ACC112 (cell line): ENCODE measurements around the gene WDR18.

Source experiments
- H2AFZ ChIP-seq: fragments of 200-600 bp; sonication (generic); one replicate; pipeline ENCODE4 v1.6.0; 2017; ENCODE audit warnings: antibody characterized with exemption, low read length; ENCODE audit not compliant: unreplicated experiment
- H3K27ac ChIP-seq: fragments of 200-600 bp; sonication (generic); 2 replicates; pipeline ENCODE4 v1.5.1; 2014; ENCODE audit warnings: low read depth, mild to moderate bottlenecking, antibody characterized with exemption, low read length, moderate library complexity
- H3K27me3 ChIP-seq: fragments of 200-600 bp; sonication (generic); 2 replicates; pipeline ENCODE4 v1.6.1; 2014; ENCODE audit warnings: mild to moderate bottlenecking, antibody characterized with exemption, low read length, moderate library complexity, mixed read lengths; ENCODE audit not compliant: insufficient read depth
- H3K36me3 ChIP-seq: fragments of 200-600 bp; sonication (generic); 2 replicates; pipeline ENCODE4 v1.6.1; 2016; ENCODE audit warnings: mild to moderate bottlenecking, antibody characterized with exemption, low read length, moderate library complexity, mixed read lengths; ENCODE audit not compliant: insufficient read depth
- H3K4me1 ChIP-seq: fragments of 200-600 bp; sonication (generic); one replicate; pipeline ENCODE4 v1.6.1; 2016; ENCODE audit warnings: low read length, mixed read lengths; ENCODE audit not compliant: insufficient read depth, unreplicated experiment, control insufficient read depth
- H3K4me3 ChIP-seq: fragments of 200-600 bp; sonication (generic); 2 replicates; pipeline ENCODE4 v1.5.1; 2014; ENCODE audit warnings: mild to moderate bottlenecking, low read depth, low read length
- H3K79me2 ChIP-seq: fragments of 200-600 bp; sonication (generic); one replicate; pipeline ENCODE4 v1.6.0; 2016; ENCODE audit warnings: low read length; ENCODE audit not compliant: control insufficient read depth, unreplicated experiment, insufficient read depth

Gene WDR18

DNA sequence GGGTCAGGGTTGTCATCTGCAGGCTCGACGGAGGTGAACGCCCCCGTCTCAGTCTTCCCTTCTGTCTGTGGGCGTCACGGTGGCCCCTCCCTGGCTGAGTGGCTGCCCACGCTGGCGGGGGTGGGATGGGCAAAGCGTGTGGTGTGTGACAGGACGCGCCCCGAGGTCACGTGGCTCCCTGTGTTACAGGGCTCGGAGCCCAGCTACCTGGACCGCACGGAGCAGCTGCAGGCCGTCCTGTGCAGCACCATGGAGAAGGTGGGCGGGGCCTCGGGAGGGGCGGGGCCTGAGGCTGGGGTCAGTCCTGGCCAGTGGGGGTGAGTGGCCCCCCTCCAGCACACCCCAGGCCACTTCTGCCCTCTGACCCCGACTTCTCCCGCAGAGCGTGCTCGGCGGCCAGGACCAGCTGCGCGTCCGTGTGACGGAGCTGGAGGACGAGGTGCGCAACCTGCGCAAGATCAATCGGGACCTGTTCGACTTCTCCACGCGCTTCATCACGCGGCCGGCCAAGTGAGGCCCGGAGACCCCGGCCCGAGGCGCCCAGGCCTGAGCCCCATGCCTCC is 9.8 kb downstream of the WDR18 start:
- Histone ChIP-seq H3K4me3 (no peak overlapping the region), H3K79me2 (no peaks in the 10 kb centered on the region), H2AFZ (no peak overlapping the region), H3K27me3 (0 out of 2 replicates have a peak, but pooled peaks cover 3% of the 10 kb centered on the region), H3K27ac (no peak overlapping the region), H3K4me1 (peaks cover 5% of the 10 kb centered on the region), H3K36me3 (peaks cover 16% of the 10 kb centered on the region; the same call in 1 of the 2 replicates)

DNA sequence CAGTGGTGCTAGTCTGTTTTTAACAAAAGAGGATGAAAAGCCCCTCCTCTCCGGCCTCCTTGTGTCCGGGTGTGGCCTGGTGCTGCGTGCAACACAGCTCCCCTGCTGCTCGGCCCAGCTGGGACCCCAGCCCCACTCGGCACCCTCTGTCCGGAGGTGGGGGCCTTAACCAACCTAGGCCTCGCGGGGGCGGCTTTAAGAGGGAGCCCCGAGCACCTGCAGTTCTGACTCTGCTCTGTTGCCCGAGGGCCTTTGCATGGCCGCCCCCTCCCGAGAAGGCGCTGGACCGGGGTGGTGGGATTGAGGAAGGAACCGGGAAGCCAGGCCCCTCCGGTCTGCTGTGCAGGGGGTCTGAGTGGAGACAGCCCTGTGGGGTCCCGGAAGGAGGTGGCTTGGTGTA is 10.4 kb downstream of the WDR18 start:
- H3K36me3 ChIP-seq, result peaks cover 16% of the 10 kb centered on the region; the same call in 1 of the 2 replicates
- no peak overlapping the region for H3K4me3 ChIP-seq
- peaks cover 7% of the 10 kb centered on the region for H3K27me3 ChIP-seq
- no peak overlapping the region for H2AFZ ChIP-seq
- no peak overlapping the region for H3K27ac ChIP-seq
- no peaks in the 10 kb centered on the region for H3K79me2 ChIP-seq
- H3K4me1 ChIP-seq, result peaks cover 5% of the 10 kb centered on the region

- H2AFZ ChIP-seq, result no peak overlapping the region
These were observed 11.1 kb downstream of the WDR18 start for GRCh38 chr19:995051-995827.

DNA sequence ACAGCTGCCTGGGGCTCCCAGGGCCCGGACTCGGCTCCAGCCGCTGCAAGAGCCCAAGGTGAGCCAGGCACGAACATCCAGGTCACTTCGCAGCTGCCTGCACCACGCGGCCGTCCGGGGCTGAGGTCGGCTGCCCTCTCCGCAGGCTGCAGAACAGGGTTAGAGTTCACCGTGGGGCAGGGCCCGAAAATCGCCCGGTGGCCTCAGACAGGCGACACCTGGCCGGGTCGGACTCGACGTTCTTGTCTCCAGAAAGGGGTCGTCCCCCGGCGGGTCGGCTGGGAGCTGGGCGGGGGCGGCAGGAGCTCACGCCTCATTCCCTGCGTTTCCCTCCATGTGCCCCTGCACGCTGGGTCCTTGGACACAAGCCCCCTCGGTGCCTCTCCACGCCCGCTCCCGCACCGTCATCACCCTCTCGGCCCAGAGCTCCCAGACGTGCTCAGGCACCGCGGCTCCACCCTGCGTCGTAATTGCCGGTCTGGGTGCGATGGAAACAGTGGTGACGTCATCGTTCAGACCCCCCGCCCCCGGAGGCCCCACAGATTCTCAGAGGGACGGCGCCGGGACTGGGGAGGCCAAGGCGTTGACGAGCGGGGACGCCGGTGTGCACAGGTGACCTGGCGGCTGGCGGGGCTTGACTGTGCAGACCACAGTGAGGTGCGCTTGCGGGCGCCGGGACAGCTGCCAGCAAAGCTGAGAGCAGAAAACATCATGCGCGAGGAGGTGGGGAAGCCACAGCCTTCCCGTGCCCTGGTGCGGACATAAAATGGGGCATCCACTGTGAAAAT is 12.1 kb downstream of the WDR18 start:
- Histone ChIP-seq H3K27ac (no peak overlapping the region), H3K4me1 (peaks cover 5% of the 10 kb centered on the region), H3K4me3 (peak overlapping the region; percentile 9; the same call in 1 of the 2 replicates), H2AFZ (no peak overlapping the region), H3K27me3 (peaks cover 15% of the 10 kb centered on the region), H3K79me2 (no peaks in the 10 kb centered on the region), H3K36me3 (peaks cover 7% of the 10 kb centered on the region; the same call in 1 of the 2 replicates)

More at GRCh38 chr19:995051-995827, 11.1 kb downstream of the WDR18 start:
- Histone ChIP-seq H3K4me3 (no peak overlapping the region), H3K4me1 (peaks cover 5% of the 10 kb centered on the region), H3K36me3 (peaks cover 16% of the 10 kb centered on the region; the same call in 1 of the 2 replicates), H3K27ac (no peak overlapping the region), H3K79me2 (no peaks in the 10 kb centered on the region), H3K27me3 (peaks cover 8% of the 10 kb centered on the region)

DNA sequence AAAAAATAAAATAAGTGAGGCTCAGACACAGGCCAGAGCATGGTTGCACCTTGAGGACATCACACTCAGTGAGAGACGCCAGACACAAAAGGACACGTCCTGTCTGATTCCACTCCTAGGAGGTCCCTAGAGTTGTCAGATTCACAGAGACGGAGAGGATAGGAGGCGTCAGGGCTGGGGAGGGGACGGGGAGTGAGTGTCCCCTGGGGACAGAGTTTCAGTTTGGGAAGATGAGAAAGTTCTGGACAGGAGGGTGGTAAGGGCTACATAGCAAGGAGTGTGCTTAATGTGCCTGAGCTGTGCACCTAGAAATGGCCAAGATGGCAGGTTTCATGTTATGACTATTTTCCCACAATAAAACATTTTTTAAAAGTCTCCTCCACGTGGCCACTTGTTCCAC is 13.9 kb downstream of the WDR18 start:
- no peak overlapping the region for H3K27ac ChIP-seq
- peaks cover 18% of the 10 kb centered on the region for H3K27me3 ChIP-seq
- H2AFZ ChIP-seq, result no peak overlapping the region
- H3K4me1 ChIP-seq, result peaks cover 7% of the 10 kb centered on the region
- H3K4me3 ChIP-seq, result no peak overlapping the region
- H3K36me3 ChIP-seq, result no peaks in the 10 kb centered on the region
- no peaks in the 10 kb centered on the region for H3K79me2 ChIP-seq

DNA sequence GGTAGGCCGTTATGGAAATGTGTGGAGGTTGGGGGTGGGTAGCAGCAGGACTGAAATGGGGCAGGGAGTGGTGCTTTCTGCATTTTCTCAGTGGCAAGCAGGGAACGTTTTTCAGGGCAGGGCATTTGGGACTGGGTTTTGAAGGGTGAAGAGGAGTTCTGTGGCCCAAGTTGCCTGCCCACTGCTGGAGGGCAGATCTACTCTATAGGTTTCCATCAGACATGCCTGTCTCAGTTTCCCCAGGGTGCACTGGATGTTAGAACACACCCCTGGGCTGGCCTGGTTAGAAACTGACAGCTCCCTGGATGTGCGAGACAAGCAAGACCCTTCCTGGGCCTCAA is 15.2 kb downstream of the WDR18 start:
- H3K27me3 ChIP-seq, result peaks cover 18% of the 10 kb centered on the region

GRCh38 chr19:1000095-1000494 is 15.9 kb downstream of the WDR18 start, which contains the start of gene GRIN3B:
Gene GRIN3B, plus strand, starts transcription at chr19:1000419. Its CDS starts 19 bp downstream, at chr19:1000438.
- Histone ChIP-seq H3K79me2 (no peaks in the 10 kb centered on the region), H2AFZ (no peak within 1 kb of the TSS), H3K27ac (no peak within 1 kb of the TSS), H3K27me3 (peaks cover 18% of the 10 kb centered on the region), H3K4me1 (peaks cover 7% of the 10 kb centered on the region), H3K4me3 (peak within 1 kb of the TSS; percentile 12; the same call in 1 of the 2 replicates), H3K36me3 (no peaks in the 10 kb centered on the region)

More for the DNA sequence above, 15.2 kb downstream of the WDR18 start:
- H3K79me2 ChIP-seq, result no peaks in the 10 kb centered on the region
- no peak overlapping the region for H2AFZ ChIP-seq
- no peak overlapping the region for H3K27ac ChIP-seq
- H3K36me3 ChIP-seq, result no peaks in the 10 kb centered on the region
- H3K4me3 ChIP-seq, result no peak overlapping the region
- H3K4me1 ChIP-seq, result peaks cover 7% of the 10 kb centered on the region

- Histone ChIP-seq H3K4me1 (peaks cover 7% of the 10 kb centered on the region), H3K27ac (no peak overlapping the region), H3K79me2 (no peaks in the 10 kb centered on the region), H3K4me3 (peak overlapping the region; percentile 12; the same call in 1 of the 2 replicates), H2AFZ (no peak overlapping the region), H3K36me3 (no peaks in the 10 kb centered on the region), H3K27me3 (peaks cover 18% of the 10 kb centered on the region)
These were observed 16.7 kb downstream of the WDR18 start for GRCh38 chr19:1000591-1001537.

GRCh38 chr19:1001538-1002166 is 17.5 kb downstream of the WDR18 start:
- peaks cover 2% of the 10 kb centered on the region for H3K4me1 ChIP-seq
- H3K4me3 ChIP-seq, result no peak overlapping the region
- H3K36me3 ChIP-seq, result no peaks in the 10 kb centered on the region
- H3K79me2 ChIP-seq, result no peaks in the 10 kb centered on the region
- no peak overlapping the region for H3K27ac ChIP-seq
- no peak overlapping the region for H2AFZ ChIP-seq
- peaks cover 18% of the 10 kb centered on the region for H3K27me3 ChIP-seq
